PC-9 (cell line): ENCODE measurements around the gene CAP2.
"Not testable (repeated sequence)": the region's sequence is repeated elsewhere in the genome, so short reads cannot be mapped to it uniquely, and the experiment has no call there.

ENCODE experiments used
- CTCF ChIP-seq: fragments of 200-600 bp; sonication (generic); conservative IDR thresholded peaks from 2 replicates; pipeline ENCODE4 v1.6.1; 2017; ENCODE audit warnings: mixed run types, antibody characterized with exemption, mild to moderate bottlenecking, moderate library complexity
- EZH2 ChIP-seq: fragments of 200-600 bp; sonication (generic); IDR thresholded peaks from 2 replicates; pipeline ENCODE4 v1.8.0; 2017; ENCODE audit warnings: antibody characterized with exemption, low read depth

GRCh38 chr6:17586623-17587022, 193.2 kb downstream of the CAP2 start:
- TF ChIP-seq CTCF, EZH2: not testable (repeated sequence)
